ENCODE measurements around the gene PLCB2. TPM values are rescaled to one million over a fixed set of nuclear protein-coding genes. Genes with fewer than 3 reads are reported as not detected.

Gene PLCB2
- total RNA-seq, 1 experiment from 2014 or later = 7.4 TPM

DNA sequence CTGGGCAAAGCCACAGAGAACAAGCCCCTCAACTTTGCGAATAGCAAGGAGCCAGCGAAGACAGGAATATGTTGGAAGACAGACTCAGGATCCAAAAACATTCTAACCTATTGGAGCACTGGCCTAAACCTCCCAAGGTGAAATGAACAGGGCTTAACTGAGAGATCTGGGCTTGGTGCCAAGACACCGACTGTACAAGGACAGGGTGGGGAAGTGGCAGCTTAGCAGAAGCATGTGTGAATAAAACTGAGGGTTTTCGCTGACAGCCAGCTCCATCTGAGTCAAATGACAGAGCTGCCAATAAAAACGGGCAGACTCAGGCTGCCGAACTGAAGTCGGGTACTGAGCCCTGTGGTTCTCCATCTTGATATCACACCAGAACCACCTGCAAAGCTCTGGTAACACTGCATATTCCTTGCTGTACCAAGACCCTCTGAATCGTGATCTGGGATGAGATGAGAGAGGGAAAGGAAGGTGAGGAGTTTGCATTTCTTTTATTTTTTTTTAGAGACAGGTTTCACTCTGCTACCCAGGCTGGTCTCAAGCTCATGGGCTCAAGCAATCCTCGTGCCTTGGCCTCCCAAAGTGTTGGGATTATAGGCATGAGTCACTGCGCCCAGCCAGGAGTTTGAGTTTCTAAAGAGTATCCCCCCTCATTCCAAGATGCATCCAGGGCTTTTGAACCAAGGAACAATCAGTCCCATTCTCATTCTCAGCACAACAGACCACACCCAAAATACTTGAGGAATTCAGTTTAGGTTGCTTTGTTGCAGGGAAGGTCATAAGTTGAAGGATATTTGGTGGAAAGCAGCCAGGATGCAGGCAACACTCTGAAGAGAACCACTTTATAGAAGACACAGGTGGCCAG, 6.0 kb upstream of the PLCB2 start:
- H3K27ac Mint-ChIP-seq = no peak overlapping the region; a peak in 1 of 7 replicates
- no CpG with 5 or more reads among the region's 10 CpGs for WGBS (ENCODE audit: extremely low coverage, insufficient read length, low lambda C conversion rate)
- Histone ChIP-seq H2AFZ (ENCODE audit: low read length) (no peak overlapping the region), H2AK5ac (ENCODE audit: insufficient read length, low read length) (no peak overlapping the region), H3K27me3 (ENCODE audit: insufficient read depth, low read length) (no peaks in the 10 kb centered on the region), H2BK12ac (ENCODE audit: insufficient read length, low read depth, low read length) (no peak overlapping the region), H3K9me3 (ENCODE audit: control insufficient read depth, low read depth, low read length) (no peaks in the 10 kb centered on the region), H2BK20ac (ENCODE audit: low read depth, low read length, poor library complexity, severe bottlenecking) (no peak overlapping the region), H4K8ac (replicated peaks; ENCODE audit: insufficient read length, low read depth, low read length) (no peak overlapping the region), H4K91ac (ENCODE audit: insufficient read length, low read depth, low read length) (no peak overlapping the region), H3K18ac (ENCODE audit: insufficient read length, low read depth, low read length) (no peak overlapping the region), H3K9ac (ENCODE audit: extremely low read depth, insufficient read length, low read length) (no peak overlapping the region), H3K79me2 (ENCODE audit: insufficient read depth, low read length) (no peaks in the 10 kb centered on the region), H2BK15ac (ENCODE audit: low read depth, low read length) (no peak overlapping the region), H2BK5ac (ENCODE audit: insufficient read length, low read length) (no peak overlapping the region), H3K23ac (ENCODE audit: insufficient read length, low read depth, low read length) (no peak overlapping the region), H3K4ac (ENCODE audit: low read depth, low read length) (no peak overlapping the region), H3K4me2 (ENCODE audit: insufficient read depth, insufficient read length, low read length) (no peak overlapping the region), H4K20me1 (ENCODE audit: control insufficient read depth, insufficient read depth, insufficient read length) (no peaks in the 10 kb centered on the region), H3K79me1 (ENCODE audit: insufficient read depth, low read depth, low read length, poor library complexity, severe bottlenecking) (no peaks in the 10 kb centered on the region), H2BK120ac (ENCODE audit: low read depth, low read length, poor library complexity, severe bottlenecking) (no peak overlapping the region), H3K27ac (ENCODE audit: insufficient read length, low read depth, low read length) (no peak overlapping the region), H3K4me1 (ENCODE audit: insufficient read depth, low read length) (no peaks in the 10 kb centered on the region; the same call in 1 of the 2 replicates), H3K23me2 (ENCODE audit: insufficient read length, low read depth, low read length, poor library complexity, severe bottlenecking) (no peaks in the 10 kb centered on the region), H4K5ac (ENCODE audit: insufficient read length, low read depth, low read length) (no peak overlapping the region), H3K56ac (ENCODE audit: insufficient read length, low read depth, low read length) (no peak overlapping the region), H3T11ph (ENCODE audit: low read length) (no peak overlapping the region), H3K14ac (ENCODE audit: insufficient read depth, low read length) (no peak overlapping the region)
- no peak for DNase-seq
- H3K27me3 Mint-ChIP-seq (ENCODE audit: low read depth) = peaks cover 67% of the 10 kb centered on the region
- no peaks in the 10 kb centered on the region for H3K36me3 Mint-ChIP-seq (ENCODE audit: insufficient read depth in 1 of 3, low read depth in 3 of 3)
- no peak overlapping the region for H3K4me3 Mint-ChIP-seq
- TF ChIP-seq, protein P1, sequence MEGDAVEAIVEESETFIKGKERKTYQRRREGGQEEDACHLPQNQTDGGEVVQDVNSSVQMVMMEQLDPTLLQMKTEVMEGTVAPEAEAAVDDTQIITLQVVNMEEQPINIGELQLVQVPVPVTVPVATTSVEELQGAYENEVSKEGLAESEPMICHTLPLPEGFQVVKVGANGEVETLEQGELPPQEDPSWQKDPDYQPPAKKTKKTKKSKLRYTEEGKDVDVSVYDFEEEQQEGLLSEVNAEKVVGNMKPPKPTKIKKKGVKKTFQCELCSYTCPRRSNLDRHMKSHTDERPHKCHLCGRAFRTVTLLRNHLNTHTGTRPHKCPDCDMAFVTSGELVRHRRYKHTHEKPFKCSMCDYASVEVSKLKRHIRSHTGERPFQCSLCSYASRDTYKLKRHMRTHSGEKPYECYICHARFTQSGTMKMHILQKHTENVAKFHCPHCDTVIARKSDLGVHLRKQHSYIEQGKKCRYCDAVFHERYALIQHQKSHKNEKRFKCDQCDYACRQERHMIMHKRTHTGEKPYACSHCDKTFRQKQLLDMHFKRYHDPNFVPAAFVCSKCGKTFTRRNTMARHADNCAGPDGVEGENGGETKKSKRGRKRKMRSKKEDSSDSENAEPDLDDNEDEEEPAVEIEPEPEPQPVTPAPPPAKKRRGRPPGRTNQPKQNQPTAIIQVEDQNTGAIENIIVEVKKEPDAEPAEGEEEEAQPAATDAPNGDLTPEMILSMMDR (conservative IDR thresholded peaks at IDR 0.05) = no peak
- H3K9me3 Mint-ChIP-seq = no peaks in the 10 kb centered on the region; a peak in 1 of 5 replicates
- H3K4me1 Mint-ChIP-seq = peaks cover 16 to 20% of the 10 kb centered on the region in 2 experiments

Data from H9 (cell line).